GM21423 (cell line): ENCODE data around the gene PPP1R8.
"Not testable (repeated sequence)": the region's sequence is repeated elsewhere in the genome, so short reads cannot be mapped to it uniquely, and the experiment has no call there.

Experiments used
- ATAC-seq: cut with Tn5 transposase; IDR thresholded peaks from one replicate; pipeline ENCODE4 v1.9.1; 2021; ENCODE audit warnings: mild to moderate bottlenecking, moderate library complexity; ENCODE audit not compliant: unreplicated experiment

PPP1R8 gene

DNA sequence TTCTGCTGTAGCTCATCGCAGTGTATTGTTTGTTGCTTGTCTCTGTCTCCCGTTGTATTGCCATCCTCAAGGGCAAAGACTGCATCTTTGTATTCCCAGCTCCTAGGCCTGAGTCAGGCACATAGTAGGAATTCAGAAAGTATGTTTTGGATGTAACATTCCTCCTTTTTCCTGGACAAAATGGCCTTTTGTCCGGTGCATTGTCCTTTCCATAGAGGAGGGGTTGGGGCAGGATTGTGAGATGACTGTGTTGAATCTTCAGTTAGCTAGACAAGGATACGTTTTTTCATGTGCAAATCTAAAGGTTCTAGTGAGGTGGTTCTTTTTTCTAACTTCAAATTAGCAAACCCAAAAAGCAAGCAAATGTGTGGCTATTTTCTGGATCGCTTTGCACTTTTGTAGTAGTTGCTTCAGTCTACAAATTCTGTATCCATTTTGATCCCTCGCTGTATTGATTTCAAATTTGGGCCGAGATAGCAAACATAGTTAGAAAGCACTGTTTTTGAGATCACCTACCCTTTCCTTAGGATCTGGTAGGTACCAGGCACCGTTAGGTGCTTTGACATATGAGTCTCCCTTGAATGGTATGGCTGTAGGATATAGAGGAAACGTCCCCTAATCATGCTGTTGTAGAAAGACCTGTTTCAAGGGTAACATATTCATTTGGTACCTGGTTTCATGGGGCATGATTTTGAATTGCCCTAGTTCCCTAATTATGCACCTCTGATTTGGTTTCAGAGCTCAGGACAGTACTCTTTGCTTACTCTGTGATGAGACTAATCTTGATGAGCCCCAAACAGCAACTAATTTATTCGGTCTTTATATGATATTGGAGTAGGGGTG is 1.2 kb downstream of the PPP1R8 start:
- no peak for ATAC-seq

DNA sequence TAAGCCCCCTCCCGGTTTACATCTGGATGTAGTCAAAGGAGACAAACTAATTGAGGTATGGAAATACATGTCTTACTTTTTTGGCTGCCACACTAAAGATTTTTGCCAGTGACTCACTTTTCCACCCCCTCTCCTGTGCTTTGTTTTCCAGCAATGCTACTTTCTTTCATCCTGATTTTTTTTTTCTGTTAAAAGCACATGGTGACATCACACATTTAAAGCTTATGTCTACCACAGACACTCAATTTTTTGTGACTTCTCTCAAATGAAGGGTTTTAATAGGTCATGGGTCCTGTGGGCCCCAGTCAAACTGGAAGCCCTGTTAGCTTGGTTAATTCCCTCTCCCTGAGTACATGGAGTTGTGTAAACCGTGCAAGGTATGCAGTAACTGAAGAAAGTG is 2.2 kb downstream of the PPP1R8 start:
- no peak for ATAC-seq

DNA sequence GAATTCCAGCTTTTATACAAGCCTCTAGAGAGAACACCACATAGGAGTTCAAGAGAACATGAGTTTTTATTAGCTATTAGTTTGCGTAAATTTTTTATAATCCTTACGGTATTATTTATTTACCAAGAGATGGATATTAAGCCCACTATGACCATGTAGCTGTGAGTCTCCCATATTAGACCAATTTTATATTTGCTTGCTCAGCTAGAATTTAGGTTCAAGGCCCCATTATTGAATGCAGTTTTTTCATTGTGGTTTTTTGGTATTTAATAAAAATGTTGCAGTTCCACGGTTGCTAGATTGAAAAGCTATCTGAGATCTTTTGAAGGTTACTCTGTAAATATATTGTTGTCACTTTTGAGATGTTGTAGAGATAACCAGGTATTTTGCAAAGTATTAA is 2.9 kb downstream of the PPP1R8 start:
- no peak for ATAC-seq

DNA sequence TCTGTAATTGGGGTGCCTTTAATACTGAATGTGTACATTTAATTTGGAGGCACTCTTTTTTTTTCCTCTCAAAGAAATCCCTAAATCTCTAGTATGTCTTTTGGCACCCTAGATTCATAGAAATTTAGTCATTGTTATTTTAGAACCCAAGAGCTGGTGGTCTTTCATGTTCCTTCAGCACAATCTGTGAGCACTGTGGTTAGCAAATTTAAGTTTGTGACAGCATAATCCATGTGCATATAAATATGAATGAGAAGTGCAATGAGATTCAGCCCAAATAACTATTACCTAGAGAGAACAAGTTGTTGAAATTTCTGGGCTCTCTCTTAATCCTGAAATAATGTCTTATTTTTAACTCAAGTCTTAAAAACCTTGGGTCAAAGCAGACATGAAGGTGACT is 4.5 kb downstream of the PPP1R8 start:
- ATAC-seq, result no peak

DNA sequence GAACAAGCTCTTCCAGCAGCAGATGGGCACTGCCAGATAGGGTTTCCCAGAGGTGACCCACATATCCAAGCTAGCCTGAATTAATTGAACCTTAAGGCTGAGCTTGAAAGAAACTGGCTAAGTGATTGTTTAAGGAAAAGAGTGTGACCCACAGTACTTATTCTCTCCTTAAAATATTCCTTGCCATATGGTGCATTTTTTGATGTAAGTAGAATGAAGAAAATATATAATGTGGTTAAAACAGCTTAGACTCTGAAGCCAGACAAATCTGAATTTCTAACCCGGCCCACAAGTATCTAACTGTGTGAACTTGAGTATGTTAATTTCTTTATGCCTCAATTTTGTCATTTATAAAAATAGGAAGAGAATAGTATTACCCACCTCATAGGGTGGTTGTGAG is 4.9 kb downstream of the PPP1R8 start:
- ATAC-seq, result no peak

DNA sequence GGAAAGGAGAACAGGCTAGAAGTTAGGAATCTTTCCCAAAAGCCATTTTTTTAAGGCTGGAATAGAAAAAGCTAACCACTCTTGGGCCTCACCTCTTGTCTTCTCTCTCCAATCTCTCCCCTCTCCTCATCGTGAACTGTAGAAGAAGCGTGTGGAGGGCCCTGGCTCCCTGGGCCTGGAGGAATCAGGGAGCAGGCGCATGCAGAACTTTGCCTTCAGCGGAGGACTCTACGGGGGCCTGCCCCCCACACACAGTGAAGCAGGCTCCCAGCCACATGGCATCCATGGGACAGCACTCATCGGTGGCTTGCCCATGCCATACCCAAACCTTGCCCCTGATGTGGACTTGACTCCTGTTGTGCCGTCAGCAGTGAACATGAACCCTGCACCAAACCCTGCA is 19.4 kb downstream of the PPP1R8 start:
- ATAC-seq, result no peak

DNA sequence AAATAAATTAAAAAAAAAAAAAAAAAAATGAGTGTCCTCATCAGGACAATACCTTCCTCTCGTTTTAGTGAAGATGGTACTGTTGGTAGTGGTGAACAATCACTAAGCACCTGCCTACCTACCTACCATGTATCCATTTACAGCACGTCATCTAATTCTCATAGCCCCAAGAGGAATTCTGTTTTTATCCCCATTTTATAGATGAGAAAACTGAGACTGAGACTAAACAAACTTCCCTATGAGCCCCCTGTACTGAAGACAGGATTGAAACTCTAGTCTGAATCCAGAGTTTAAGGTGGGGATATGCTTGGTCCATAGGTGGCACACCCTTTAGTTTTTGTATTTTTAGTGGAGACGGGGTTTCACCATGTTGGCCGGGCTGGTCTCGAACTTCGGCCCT is 24.5 kb downstream of the PPP1R8 start:
- no peak for ATAC-seq

DNA sequence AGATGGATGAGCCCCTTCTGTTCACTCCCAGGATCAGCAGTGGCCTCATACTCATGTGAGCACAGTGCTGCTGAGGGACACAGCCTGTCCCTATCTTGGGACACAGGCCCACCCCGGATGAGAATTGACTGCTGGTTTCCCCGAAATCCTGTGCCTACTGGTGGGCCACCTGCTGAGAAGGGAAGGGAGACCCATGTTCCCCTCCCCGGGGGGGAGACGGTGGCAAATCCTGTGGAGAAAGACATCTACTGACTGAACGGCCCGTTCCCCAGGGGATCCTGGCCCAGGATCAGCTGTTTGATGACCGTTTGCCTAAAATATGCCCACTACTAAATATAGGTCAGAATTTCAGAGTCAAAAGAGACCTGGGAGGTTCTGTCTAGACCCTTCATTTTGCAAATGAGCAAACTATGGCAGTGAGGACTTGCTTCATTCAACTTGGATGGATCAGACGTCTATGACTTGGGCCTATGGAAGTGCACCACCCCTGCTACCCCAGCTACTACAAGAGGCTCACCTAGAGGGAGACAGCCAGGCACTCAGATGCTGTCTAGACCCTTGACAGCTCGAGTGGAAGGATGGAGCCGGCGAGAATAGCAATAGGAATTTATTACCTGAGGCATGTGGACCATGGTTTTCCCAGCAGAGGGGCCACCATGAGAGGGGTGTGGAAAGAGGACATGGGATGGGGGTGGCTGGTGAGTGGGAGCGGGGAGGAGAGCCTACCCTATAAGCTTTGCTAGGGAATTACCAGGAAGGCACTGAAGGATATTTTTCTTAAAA is 26.2 kb downstream of the PPP1R8 start:
- ATAC-seq, result no peak

DNA sequence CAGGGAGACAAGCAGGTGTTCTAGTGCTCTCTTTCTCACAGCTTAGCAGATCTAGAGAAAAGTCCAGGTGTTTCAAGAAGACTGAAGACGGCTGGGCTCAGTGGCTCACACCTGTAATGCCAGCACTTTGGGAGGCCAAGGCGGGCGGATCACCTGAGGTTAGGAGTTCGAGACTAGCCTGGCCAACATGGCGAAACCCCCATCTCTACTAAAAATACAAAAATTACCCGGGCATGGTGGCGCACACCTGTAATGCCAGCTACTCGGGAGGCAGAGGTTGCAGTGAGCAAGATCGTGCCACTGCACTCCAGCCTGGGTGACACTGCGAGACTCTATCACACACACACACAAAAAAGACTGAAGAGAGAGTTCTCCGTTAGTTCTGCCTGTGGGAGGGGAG is 27.0 kb downstream of the PPP1R8 start:
- not testable (repeated sequence) for ATAC-seq

DNA sequence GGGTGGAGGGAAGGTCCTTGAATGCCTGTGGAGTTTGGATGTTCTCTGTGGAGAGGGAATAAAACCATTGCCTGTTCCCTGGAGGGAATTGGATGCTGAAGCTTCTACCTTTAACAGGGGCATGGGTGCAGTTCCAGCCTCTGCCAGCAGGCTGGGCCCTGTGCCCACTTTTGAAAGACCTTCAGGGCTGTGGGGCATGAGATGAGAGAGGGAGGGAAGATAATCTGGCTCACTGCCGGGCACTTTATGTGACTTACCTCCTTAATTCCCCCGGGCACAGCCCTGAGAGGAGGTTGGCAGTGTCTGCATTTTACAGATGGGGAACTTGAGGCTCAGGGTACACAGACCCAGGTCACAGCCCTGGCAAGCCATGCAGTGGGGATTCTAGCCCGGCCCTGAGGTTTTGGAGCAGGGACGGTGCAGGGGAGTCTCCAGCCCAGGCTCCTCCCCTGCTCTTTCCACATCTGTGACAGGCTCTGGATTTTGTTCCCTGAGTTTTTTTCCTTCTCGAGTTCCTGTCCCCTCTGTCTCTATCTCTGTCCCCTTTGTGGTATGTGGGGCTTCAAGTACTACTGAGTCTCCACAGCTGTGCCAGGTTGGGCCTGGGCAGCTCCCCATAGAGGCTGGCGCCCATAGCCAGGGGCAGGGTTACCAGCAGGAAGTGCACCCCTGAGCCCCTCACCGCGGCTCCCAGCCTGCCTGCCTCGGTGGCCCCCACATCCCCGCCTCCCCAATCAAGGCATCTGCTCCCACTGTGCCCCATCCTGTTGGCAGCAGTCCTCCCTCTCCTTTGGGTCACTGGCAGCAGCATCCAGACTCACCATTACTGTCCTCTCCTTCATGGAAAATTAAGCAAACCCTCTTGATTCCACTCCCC is 27.7 kb downstream of the PPP1R8 start:
- peak; percentile 63 for ATAC-seq

DNA sequence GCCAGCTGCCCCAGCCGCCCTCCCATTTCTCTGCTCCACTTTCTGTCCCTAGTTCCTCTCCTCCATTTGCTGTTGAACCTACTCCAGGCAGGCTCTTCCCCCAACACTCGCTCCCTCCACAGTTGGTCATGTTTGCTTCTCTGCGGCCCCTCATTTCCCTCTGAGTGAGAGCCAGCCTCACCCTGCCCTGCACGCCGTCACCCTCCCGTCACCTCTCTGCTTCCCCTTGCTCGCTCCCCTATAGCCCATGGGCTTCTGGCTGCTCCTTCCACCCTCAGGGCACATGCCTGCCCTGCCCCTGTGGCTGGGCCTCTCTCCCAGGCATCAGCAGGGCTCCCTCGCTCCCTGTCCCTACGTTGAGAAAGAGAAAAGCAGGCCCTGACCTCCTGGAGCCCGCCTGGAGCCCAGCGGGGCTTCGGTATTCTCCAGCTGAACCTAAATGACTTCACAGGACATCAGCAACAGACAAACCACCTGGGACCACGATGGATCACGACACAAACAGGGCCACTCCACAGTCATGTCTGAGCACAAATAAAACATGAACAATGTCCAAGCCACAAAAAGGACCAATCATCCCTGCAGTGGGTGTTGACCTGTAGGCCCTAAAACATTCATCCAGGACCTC is 28.5 kb downstream of the PPP1R8 start:
- ATAC-seq, result no peak

DNA sequence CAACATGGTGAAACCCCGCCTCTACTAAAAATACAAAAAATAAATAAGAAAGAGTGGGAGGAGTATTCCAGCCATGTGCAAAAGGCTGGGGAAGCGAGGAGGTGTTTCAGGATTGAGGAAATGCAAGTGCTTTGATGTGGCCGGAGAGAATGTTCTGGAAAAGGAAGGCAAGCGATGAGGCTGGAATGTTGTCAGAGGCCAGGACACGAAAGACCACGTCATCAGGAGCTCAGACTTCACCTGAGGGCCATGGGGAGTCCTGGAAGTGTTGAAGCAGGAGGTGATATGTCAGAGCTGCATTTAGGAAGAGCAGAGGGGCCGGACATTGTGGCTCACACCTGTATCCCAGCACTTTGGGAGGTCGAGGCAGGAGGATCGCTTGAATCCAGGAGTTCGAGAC is 30.9 kb downstream of the PPP1R8 start:
- ATAC-seq, result no peak

DNA sequence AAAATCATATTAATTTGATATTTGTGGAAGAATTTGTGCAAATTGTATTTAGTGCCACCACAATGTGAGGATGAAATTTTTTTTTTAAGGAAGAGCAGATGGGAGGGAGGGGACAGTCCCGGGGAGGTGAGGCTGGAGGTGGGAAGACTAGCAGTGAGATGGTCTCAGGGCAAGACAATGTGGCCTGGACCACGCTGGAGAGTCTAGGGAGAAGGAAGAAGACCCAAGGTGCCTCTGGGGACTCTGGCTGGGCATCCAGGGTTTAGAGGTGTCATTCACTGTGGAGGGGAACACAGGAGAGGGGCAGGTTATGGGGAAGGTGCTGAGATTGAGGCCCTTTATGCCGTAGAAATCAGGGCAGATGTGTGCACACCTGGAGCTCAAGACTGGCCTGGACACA is 31.4 kb downstream of the PPP1R8 start:
- ATAC-seq, result no peak

DNA sequence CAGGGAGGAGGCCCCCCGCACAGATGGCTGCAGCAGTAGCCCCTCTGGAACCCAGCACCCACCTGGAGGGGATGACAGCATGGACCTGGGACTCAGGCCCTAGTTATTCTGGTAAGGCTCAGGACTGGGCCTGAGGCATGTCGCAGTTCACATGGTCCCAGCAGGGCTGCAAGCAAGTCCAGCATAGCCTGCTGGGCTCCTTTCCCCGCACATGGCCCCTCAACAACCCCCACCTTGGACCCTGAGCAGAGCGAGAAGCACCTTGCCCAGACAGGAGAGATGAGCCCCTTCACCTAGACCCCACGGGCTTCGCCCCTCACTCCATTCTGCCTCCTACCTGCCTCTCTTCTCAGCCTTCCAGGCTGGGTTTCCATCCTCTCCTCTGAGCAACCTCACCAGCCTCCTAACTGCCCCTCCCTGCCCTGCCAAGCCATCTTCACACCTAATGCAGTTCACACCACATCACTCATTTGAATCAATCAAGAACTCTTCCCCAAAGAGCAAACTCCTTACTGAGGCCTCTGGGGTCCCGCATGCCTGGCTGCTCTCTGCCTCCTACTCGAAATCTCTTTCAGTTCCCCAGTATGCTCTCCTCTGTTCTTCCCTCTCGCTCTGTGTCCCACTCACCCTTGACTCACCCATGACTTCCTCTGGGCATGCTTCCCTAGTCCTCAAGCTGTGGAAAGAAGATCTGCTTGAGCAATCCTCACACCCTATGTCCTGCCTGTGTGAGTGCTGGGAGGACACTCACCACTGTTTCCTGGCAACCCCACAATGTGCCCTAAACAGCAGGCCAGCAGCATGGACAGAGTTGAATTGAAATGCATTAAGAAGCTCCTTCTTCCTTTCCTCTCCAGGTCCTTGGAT is 32.3 kb downstream of the PPP1R8 start:
- no peak for ATAC-seq

DNA sequence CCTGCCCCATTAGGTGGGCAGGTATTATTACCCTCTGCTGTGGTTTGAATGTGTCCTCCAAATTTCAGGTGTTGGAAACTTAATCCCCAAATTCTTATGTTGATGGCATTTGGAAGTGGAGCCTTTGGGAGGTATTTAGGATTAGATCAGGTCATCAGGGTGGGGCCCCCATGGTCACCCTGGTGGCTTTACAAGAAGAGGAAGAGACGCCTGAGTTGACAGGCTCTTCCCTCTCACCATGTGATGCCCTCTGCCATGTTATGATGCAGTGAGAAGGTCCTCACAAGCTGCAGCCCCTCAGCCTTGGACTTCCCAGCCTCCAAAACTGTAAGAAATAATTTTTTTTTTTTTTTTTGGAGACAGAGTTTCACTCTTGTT is 32.9 kb downstream of the PPP1R8 start:
- no peak for ATAC-seq

DNA sequence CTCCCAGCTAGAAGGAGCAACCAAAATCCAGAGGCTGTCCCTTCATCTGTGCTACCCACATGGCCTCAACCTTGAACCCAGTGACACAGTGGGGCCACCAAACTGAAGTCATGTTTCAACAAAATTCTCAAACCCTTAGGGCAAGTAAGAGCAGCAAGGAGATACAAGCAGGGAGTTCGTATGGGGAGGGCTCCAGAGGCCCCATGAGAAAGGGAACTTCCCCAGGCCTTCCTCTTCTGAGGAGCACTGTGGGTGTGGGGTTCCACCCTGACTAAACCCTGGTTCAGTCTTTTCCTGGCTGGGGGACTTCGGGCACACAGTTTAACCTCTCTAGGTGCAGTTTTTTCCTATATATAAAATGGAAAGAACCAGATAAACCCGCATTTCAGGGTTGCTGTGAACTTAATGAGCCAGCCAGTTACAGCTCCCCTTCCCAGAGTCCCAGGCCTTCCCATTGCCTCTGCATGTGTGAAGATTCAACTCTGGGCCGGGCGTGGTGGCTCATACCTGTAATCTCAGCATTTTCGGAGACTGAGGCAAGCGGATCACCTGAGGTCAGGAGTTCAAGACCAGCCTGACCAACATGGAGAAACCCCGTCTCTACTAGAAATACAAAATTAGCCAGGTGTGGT is 33.8 kb downstream of the PPP1R8 start:
- ATAC-seq, result no peak

DNA sequence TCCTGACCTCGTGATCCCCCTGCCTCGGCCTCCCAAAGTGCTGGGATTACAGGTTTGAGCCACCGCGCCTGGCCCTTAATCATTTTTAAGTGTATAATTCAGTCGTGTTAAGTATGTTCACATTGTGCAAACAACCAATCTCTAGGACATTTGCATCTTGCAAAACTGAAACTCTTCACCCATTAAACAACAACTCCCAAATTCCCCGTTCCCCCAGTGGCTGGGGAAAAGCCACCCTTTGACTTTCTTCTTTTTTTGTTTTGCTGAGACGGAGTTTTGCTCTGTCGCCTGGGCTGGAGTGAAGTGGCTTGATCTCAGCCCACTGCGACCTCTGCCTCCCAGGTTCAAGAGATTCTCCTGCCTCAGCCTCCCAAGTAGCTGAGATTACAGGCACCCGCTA is 35.2 kb downstream of the PPP1R8 start:
- ATAC-seq, result no peak

DNA sequence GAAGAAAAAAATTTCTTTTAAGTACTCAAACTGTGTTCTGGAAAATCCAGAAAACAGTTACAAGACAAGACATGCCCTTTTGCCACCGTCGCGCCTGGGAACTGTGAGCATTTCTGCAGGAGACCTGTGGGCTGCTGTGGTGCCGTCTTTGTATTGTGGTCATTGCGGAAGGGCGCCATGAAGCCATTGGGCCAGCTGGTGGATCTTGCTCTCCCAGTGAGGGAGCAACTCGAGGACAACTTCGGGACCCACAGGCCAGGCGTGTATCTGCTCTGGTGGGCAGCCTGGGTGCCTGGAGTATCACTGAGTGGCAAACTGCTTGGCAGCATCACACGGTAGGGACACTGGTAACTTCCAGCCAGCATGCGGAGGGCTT is 38.0 kb downstream of the PPP1R8 start:
- no peak for ATAC-seq

DNA sequence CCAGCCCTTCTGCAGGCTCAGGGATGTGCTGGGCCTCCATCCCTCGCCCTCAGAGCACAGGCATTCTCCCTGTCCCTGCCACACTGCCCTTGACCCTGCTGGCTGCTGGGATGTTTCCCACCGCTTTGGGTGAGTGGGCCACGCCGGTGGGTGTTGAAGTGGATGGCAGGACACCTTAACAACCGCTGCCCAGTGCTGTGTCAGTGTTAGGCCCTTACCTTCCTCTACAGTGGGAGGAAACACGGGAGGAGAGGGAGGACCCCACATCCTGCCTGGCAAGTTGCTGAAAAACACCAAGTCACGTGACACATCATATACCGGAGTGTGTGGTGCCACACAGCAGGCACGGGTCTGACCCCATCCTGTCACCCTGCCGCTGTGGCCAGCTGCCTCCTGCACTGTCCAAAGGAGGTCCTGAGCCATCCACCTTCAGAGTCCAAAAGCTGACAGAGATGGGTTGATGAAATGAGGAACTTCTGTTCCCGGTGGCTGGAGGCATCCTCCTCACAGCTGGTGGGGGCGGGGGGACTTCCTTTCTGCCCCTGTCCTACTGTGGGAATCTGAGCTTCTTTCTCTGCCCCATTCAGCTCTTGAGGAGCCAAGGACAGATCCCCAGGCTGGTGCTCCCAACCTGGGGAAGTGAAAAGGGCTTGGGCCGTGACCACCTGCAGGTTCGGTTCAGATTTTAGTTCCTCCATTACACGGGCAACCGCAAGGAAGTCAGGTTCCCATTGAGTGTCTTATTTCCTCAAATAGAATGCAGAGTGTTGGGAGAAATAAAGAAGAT is 38.5 kb downstream of the PPP1R8 start:
- ATAC-seq, result peak; percentile 43
